GM13976 (cell line): Measurements from ENCODE around the gene CWC27.

Experiments used
- DNase-seq: peaks from one replicate; pipeline ENCODE4 v3.0.0; 2012; ENCODE audit warnings: low spot score
- CTCF ChIP-seq: IDR thresholded peaks from 2 replicates; pipeline ENCODE4 v1.5.1; 2012; ENCODE audit warnings: borderline replicate concordance, mild to moderate bottlenecking; ENCODE audit not compliant: insufficient read depth; ENCODE audit errors: extremely low read depth, missing control alignments, control extremely low read depth
- in situ Hi-C: fragments of 300-500 bp; cut with MboI; formaldehyde crosslinking; loops from one replicate; pipeline ENCODE4 v1.12.0; 2022; ENCODE audit warnings: low sequenced_read_pairs, mixed read lengths, inconsistent platforms; ENCODE audit not compliant: unreplicated experiment

CWC27 gene

GRCh38 chr5:64969578-64969977, 200.8 kb downstream of the CWC27 start:
- no peak for TF ChIP-seq CTCF
- in situ Hi-C loops = no loop called here
- no peak for DNase-seq

GRCh38 chr5:64971513-64971912, 202.8 kb downstream of the CWC27 start:
- DNase-seq = no peak
- TF ChIP-seq CTCF = no peak
- in situ Hi-C loops = no loop called here

- in situ Hi-C loops = no loop called here
- no peak for DNase-seq
- no peak for TF ChIP-seq CTCF
These were observed 203.3 kb downstream of the CWC27 start for GRCh38 chr5:64971990-64972389.

- TF ChIP-seq CTCF = no peak
- no peak for DNase-seq
- in situ Hi-C loops = no loop called here
These were observed 203.9 kb downstream of the CWC27 start for GRCh38 chr5:64972591-64972990.

- in situ Hi-C loops = no loop called here
- no peak for TF ChIP-seq CTCF
- no peak for DNase-seq
These were observed 204.5 kb downstream of the CWC27 start for GRCh38 chr5:64973215-64973614.

- DNase-seq = no peak
- TF ChIP-seq CTCF = no peak
- in situ Hi-C loops = no loop called here
These were observed 209.0 kb downstream of the CWC27 start for GRCh38 chr5:64977779-64978178.

- DNase-seq = no peak
These were observed 209.8 kb downstream of the CWC27 start for GRCh38 chr5:64978546-64978945.

More at GRCh38 chr5:64978546-64978945, 209.8 kb downstream of the CWC27 start:
- no peak for TF ChIP-seq CTCF
- in situ Hi-C loops = no loop called here
